Measurements from ENCODE around the gene LRRC43.

The LRRC43 gene

DNA sequence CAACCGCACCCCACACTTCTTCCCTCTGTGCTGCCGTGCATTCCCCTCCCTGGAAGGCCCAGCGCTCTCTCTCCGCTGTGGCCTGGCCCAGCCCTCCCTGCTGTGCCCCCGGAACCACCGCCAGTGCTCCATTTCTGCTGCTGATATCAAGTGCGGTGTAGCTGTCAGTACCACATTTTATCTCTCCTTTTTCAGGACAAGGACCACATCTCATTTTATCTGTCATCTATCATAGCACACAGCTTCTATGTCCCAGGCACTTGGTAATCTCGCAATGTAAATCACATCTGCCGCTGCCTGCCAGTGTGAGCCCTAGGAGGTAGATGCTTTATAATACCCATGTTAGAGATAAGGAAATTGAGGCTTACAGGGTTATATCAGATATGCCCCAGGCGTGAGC, 27.2 kb upstream of the LRRC43 start:
- TF ChIP-seq, protein P1, sequence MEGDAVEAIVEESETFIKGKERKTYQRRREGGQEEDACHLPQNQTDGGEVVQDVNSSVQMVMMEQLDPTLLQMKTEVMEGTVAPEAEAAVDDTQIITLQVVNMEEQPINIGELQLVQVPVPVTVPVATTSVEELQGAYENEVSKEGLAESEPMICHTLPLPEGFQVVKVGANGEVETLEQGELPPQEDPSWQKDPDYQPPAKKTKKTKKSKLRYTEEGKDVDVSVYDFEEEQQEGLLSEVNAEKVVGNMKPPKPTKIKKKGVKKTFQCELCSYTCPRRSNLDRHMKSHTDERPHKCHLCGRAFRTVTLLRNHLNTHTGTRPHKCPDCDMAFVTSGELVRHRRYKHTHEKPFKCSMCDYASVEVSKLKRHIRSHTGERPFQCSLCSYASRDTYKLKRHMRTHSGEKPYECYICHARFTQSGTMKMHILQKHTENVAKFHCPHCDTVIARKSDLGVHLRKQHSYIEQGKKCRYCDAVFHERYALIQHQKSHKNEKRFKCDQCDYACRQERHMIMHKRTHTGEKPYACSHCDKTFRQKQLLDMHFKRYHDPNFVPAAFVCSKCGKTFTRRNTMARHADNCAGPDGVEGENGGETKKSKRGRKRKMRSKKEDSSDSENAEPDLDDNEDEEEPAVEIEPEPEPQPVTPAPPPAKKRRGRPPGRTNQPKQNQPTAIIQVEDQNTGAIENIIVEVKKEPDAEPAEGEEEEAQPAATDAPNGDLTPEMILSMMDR (IDR thresholded peaks at IDR 0.05; ENCODE audit: insufficient read depth, low read depth, low read length, missing control alignments): no peak
- DNase-seq (ENCODE audit: low read depth): no peak
- no peak overlapping the region for H3K4me3 ChIP-seq (ENCODE audit: low read length)

DNA sequence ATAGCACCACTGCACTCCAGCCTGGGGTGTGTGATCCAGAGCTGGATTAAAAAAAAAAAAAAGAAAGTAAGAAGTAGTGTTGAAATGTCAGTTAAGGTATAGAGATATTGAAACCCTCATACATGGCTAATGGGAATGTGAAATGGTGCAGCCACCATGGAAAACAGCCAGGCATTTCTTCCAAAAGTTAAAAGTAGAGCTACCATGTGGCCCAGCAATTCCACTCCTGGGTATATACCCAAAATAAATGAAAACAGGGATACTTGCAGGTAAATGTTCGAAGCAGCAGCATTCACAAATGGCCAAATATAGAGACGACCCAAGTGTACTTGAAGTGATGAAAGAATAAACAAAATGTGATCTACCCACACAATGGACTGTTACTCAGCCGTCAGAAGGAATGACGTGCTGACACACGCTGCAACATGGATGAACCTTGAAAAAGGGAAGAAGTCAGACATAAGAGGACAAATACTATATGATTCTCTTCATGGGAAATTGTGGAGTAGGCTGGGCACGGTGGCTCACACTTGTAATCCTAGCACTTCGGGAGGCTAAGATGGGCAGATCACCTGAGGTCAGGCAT, 24.1 kb upstream of the LRRC43 start:
- TF ChIP-seq, protein P1 (IDR thresholded peaks at IDR 0.05; ENCODE audit: insufficient read depth, low read depth, low read length, missing control alignments): no peak
- peak; percentile 80 for DNase-seq (ENCODE audit: low read depth)
- no peak overlapping the region for H3K4me3 ChIP-seq (ENCODE audit: low read length)

- DNase-seq (ENCODE audit: low read depth): no peak
- no peak overlapping the region for H3K4me3 ChIP-seq (ENCODE audit: low read length)
- TF ChIP-seq, protein P1 (IDR thresholded peaks at IDR 0.05; ENCODE audit: insufficient read depth, low read depth, low read length, missing control alignments): no peak
These were observed 23.0 kb upstream of the LRRC43 start for GRCh38 chr12:122159882-122160281.

- no peak overlapping the region for H3K4me3 ChIP-seq (ENCODE audit: low read length)
- DNase-seq (ENCODE audit: low read depth): no peak
- TF ChIP-seq, protein P1 (IDR thresholded peaks at IDR 0.05; ENCODE audit: insufficient read depth, low read depth, low read length, missing control alignments): no peak
These were observed 22.2 kb upstream of the LRRC43 start for GRCh38 chr12:122160761-122161160.

GRCh38 chr12:122161682-122162081, 21.2 kb upstream of the LRRC43 start:
- TF ChIP-seq, protein P1 (IDR thresholded peaks at IDR 0.05; ENCODE audit: insufficient read depth, low read depth, low read length, missing control alignments): no peak
- no peak for DNase-seq (ENCODE audit: low read depth)
- H3K4me3 ChIP-seq (ENCODE audit: low read length): no peak overlapping the region

DNA sequence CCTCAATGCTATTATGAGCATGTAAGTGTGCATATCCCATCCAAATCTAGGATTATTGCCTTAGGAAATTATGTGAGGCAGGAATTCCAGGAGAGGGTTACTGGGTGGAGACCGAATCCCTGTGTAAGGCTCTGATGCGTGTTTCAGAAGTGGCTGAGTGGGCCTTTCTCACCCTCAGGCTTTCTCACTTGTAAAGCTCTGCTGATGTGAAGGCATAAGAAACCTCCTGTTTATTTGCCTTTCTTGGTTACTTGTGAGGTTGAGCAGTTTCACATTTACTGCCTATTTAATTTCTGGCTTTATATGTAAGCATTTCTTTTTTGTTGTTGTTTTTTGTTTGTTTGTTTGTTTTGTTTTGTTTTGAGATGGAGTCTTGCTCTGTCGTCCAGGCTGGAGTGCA, 19.9 kb upstream of the LRRC43 start:
- TF ChIP-seq, protein P1 (IDR thresholded peaks at IDR 0.05; ENCODE audit: insufficient read depth, low read depth, low read length, missing control alignments): no peak
- no peak for DNase-seq (ENCODE audit: low read depth)
- H3K4me3 ChIP-seq (ENCODE audit: low read length): no peak overlapping the region

Measured in epithelial cell of esophagus (primary cell).